Sigmoid colon (tissue), 7 donors: ENCODE results near the gene DDR1. TPM values are rescaled to one million over a fixed set of nuclear protein-coding genes. Genes with fewer than 3 reads are reported as not detected.

ENCODE experiments used
- DNase-seq: peaks from one replicate; pipeline ENCODE4 v3.0.0-alpha.2; 2019
- H3K27ac ChIP-seq, 4 donors: fragments of 200-600 bp; sonication (generic); one replicate each; pipeline ENCODE4 v1.5.1; 2016 to 2019; ENCODE audit warnings: mild to moderate bottlenecking in 1 of 4
- H3K27me3 ChIP-seq, 3 donors: fragments of 200-600 bp; sonication (generic); one replicate each; pipeline ENCODE4 v1.5.1; 2019; ENCODE audit warnings: mild to moderate bottlenecking in 1 of 3
- H3K36me3 ChIP-seq, 4 donors: fragments of 200-600 bp; sonication (generic); one replicate each; pipeline ENCODE4 v1.5.1; 2016 to 2019
- H3K4me1 ChIP-seq, 4 donors: fragments of 200-600 bp; sonication (generic); one replicate each; pipeline ENCODE4 v1.5.1; 2017 to 2019
- H3K4me3 ChIP-seq, 4 donors: fragments of 200-600 bp; sonication (generic); one replicate each; pipeline ENCODE4 v1.5.1; 2017 to 2019; ENCODE audit warnings: mild to moderate bottlenecking in 2 of 4, moderate library complexity in 1 of 4
- H3K9me3 ChIP-seq, 4 donors: fragments of 200-600 bp in 3 of 4; sonication (generic) in 3 of 4; one replicate each; pipeline versions ENCODE4 v1.5.1 to v1.6.1; 2013 to 2019
- CTCF ChIP-seq, 4 experiments: fragments of 450-650 bp in 3 of 4; fragments of 200-600 bp in 1 of 4; IDR thresholded peaks; one replicate each; pipeline ENCODE4 v1.5.1; 2016 to 2019; ENCODE audit warnings: antibody characterized with exemption in 4 of 4, mild to moderate bottlenecking in 3 of 4, moderate library complexity in 2 of 4
- EP300 ChIP-seq, 4 donors: sonication (generic); formaldehyde crosslinking; IDR thresholded peaks; one replicate each; pipeline ENCODE4 v1.6.1; 2017; ENCODE audit warnings: antibody characterized with exemption in 4 of 4
- POLR2A ChIP-seq, 2 donors: fragments of 450-650 bp; IDR thresholded peaks; one replicate each; pipeline ENCODE4 v1.6.1; 2016; ENCODE audit warnings: antibody characterized with exemption in 2 of 2, mild to moderate bottlenecking in 2 of 2, moderate library complexity in 2 of 2
- POLR2AphosphoS5 ChIP-seq, 4 donors: sonication (generic); formaldehyde crosslinking; IDR thresholded peaks; one replicate each; pipeline ENCODE4 v1.6.1; 2017; ENCODE audit warnings: antibody characterized with exemption in 4 of 4
- WGBS, 2 donors: extraction: QIAGEN DNeasy Blood & Tissue Kit; methylation state at CpG; one replicate each; pipeline ENCODE4 v1.1.7; 2013; 5-methylcytosine and 5-hydroxymethylcytosine counted together
- intact Hi-C: fragments of 100-400 bp; cut with DNase I; formaldehyde crosslinking; loops from one replicate; pipeline ENCODE4 v1.15.1; 2023
- polyA plus RNA-seq, 3 donors: library from polyadenylated mRNA; stranded (reverse); fragments of 200-250 nt; gene quantifications; one replicate each; pipeline ENCODE4 v1.2.3, GENCODE V29; 2013
- small RNA-seq, 3 donors: library from RNA; depleted of rRNA; stranded (forward); fragments of <200 nt; gene quantifications; one replicate each; pipeline ENCODE3, GENCODE V24; 2016
- total RNA-seq, 4 donors: library from RNA; depleted of rRNA; stranded (reverse); fragments of >200 nt; gene quantifications; one replicate each; pipeline ENCODE4 v1.1.0, GENCODE V29; 2016
- donor health status: healthy with polysubstance abuse.
- donor health status: Bipolar disorder and iron deficiency.
- donor health status: healthy.

Gene DDR1
- total and polyA plus RNA-seq, 7 donors, result 7.9 to 110 (median 25.2) TPM

GRCh38 chr6:30947231-30947630 is 62.9 kb downstream of the DDR1 start:
- no peak for DNase-seq
- TF ChIP-seq POLR2A (IDR thresholded peaks at IDR 0.05) (no peak), EP300 (IDR thresholded peaks at IDR 0.05) (no peak), CTCF (IDR thresholded peaks at IDR 0.05) (no peak), POLR2AphosphoS5 (IDR thresholded peaks at IDR 0.05) (no peak)
- WGBS, 2 donors, result 38 to 77% methylated on average over 4 of the region's 4 CpGs
- no peak overlapping the region for H3K27ac ChIP-seq
- peaks cover 0 to 8% (median 3%) of the 10 kb centered on the region in 4 donors for H3K4me1 ChIP-seq
- intact Hi-C loops, result loop anchor here (10.0 kb wide), 1 partner anchor 98 kb away; no protein-coding TSS in a partner anchor
- peaks cover 0 to 8% (median 0%) of the 10 kb centered on the region in 3 donors for H3K27me3 ChIP-seq
- no peaks in the 10 kb centered on the region for H3K36me3 ChIP-seq
- H3K9me3 ChIP-seq, result peaks cover 0 to 3% (median 0%) of the 10 kb centered on the region in 4 donors
- H3K4me3 ChIP-seq, result no peak overlapping the region

- DNase-seq, result no peak
- 95% methylated on average over 6 of the region's 6 CpGs for WGBS, 2 donors
- Histone ChIP-seq H3K9me3 (peaks cover 0 to 3% (median 0%) of the 10 kb centered on the region in 4 donors), H3K27ac (no peak overlapping the region), H3K4me1 (no peaks in the 10 kb centered on the region), H3K36me3 (no peaks in the 10 kb centered on the region), H3K27me3 (peaks cover 0 to 8% (median 0%) of the 10 kb centered on the region in 3 donors), H3K4me3 (no peak overlapping the region)
- intact Hi-C loops, result loop anchor here (10.0 kb wide), 1 partner anchor 96 kb away; no protein-coding TSS in a partner anchor
- TF ChIP-seq POLR2A (IDR thresholded peaks at IDR 0.05) (no peak), CTCF (IDR thresholded peaks at IDR 0.05) (no peak), POLR2AphosphoS5 (IDR thresholded peaks at IDR 0.05) (no peak), EP300 (IDR thresholded peaks at IDR 0.05) (no peak)
Measured at GRCh38 chr6:30948811-30949210, 64.5 kb downstream of the DDR1 start.

Small RNA genes lying within 50 kb of the gene (small RNA-seq; reads per million reads assigned to genes)
- 0 reads per million in 3 donors for gene RF00019

Other genes with a start within 250 kb of the DDR1 start
- 10 to 100 TPM in 2 of 4 donors, 1 to 10 TPM in 2; 7.8 to 36.7 (median 20.7) TPM for gene C6orf136, start 237.4 kb upstream of the DDR1 start, total RNA-seq
- 10 to 100 TPM; 51.1 to 60.8 (median 52.3) TPM for gene C6orf136, start 237.4 kb upstream of the DDR1 start, polyA plus RNA-seq
- 10 to 100 TPM; 18.0 to 22.8 (median 21.3) TPM for gene DHX16, start 211.5 kb upstream of the DDR1 start, total RNA-seq
- 10 to 100 TPM; 21.6 to 34.2 (median 25.2) TPM for gene DHX16, start 211.5 kb upstream of the DDR1 start, polyA plus RNA-seq
- 10 to 100 TPM; 32.6 to 69.8 (median 39.0) TPM for gene PPP1R18, start 197.9 kb upstream of the DDR1 start, total RNA-seq
- 10 to 100 TPM; 15.0 to 51.2 (median 27.6) TPM for gene PPP1R18, start 197.9 kb upstream of the DDR1 start, polyA plus RNA-seq
- 1 to 10 TPM; 2.4 to 9.7 (median 5.0) TPM for gene NRM, start 193.5 kb upstream of the DDR1 start, total RNA-seq
- 10 to 100 TPM in 1 of 3 donors, 1 to 10 TPM in 2; 1.8 to 13.8 (median 2.8) TPM for gene NRM, start 193.5 kb upstream of the DDR1 start, polyA plus RNA-seq
- 10 to 100 TPM in 1 of 4 donors, 1 to 10 TPM in 3; 5.4 to 16.1 (median 6.7) TPM for gene MDC1, start 167.2 kb upstream of the DDR1 start, total RNA-seq
- gene MDC1, start 167.2 kb upstream of the DDR1 start, polyA plus RNA-seq, result 10 to 100 TPM in 1 of 3 donors, 1 to 10 TPM in 2; 1.8 to 17.4 (median 3.7) TPM
- 100 to 1,000 TPM; 245 to 287 (median 267) TPM for gene TUBB, start 164.2 kb upstream of the DDR1 start, total RNA-seq
- gene TUBB, start 164.2 kb upstream of the DDR1 start, polyA plus RNA-seq, result 100 to 1,000 TPM in 2 of 3 donors, 10 to 100 TPM in 1; 96.1 to 306 (median 111) TPM
- 100 to 1,000 TPM; 141 to 206 (median 160) TPM for gene FLOT1, start 141.8 kb upstream of the DDR1 start, total RNA-seq
- gene FLOT1, start 141.8 kb upstream of the DDR1 start, polyA plus RNA-seq, result 100 to 1,000 TPM; 174 to 194 (median 188) TPM
- 10 to 100 TPM; 20.1 to 65.3 (median 21.9) TPM for gene IER3, start 140.0 kb upstream of the DDR1 start, total RNA-seq
- 100 to 1,000 TPM; 133 to 193 (median 153) TPM for gene IER3, start 140.0 kb upstream of the DDR1 start, polyA plus RNA-seq
- gene GTF2H4, start 23.7 kb downstream of the DDR1 start, total RNA-seq, result 10 to 100 TPM in 2 of 4 donors, 1 to 10 TPM in 2; 7.7 to 28.5 (median 13.1) TPM
- gene GTF2H4, start 23.7 kb downstream of the DDR1 start, polyA plus RNA-seq, result 10 to 100 TPM in 2 of 3 donors, 1 to 10 TPM in 1; 9.9 to 21.9 (median 12.6) TPM
- 10 to 100 TPM in 1 of 4 donors, 1 to 10 TPM in 3; 6.7 to 13.0 (median 9.0) TPM for gene VARS2, start 29.7 kb downstream of the DDR1 start, total RNA-seq
- gene VARS2, start 29.7 kb downstream of the DDR1 start, polyA plus RNA-seq, result 10 to 100 TPM in 1 of 3 donors, 1 to 10 TPM in 2; 6.9 to 23.0 (median 7.8) TPM
- gene SFTA2, start 47.7 kb downstream of the DDR1 start, total RNA-seq, result not detected
- 1 to 10 TPM in 1 of 3 donors, not detected in 2; 3.6 TPM for gene SFTA2, start 47.7 kb downstream of the DDR1 start, polyA plus RNA-seq
- not detected for gene MUCL3, start 56.5 kb downstream of the DDR1 start, total RNA-seq
- under 1 TPM in 1 of 3 donors, not detected in 2; under 0.01 TPM for gene MUCL3, start 56.5 kb downstream of the DDR1 start, polyA plus RNA-seq
- not detected for gene MUC21, start 99.2 kb downstream of the DDR1 start, total RNA-seq
- gene MUC21, start 99.2 kb downstream of the DDR1 start, polyA plus RNA-seq, result 1 to 10 TPM in 1 of 3 donors, under 1 TPM in 1, not detected in 1; 0.19 to 1.2 TPM
- gene MUC22, start 126.0 kb downstream of the DDR1 start, total RNA-seq, result not detected
- gene MUC22, start 126.0 kb downstream of the DDR1 start, polyA plus RNA-seq, result not detected
- gene C6orf15, start 228.1 kb downstream of the DDR1 start, total RNA-seq, result not detected
- not detected for gene C6orf15, start 228.1 kb downstream of the DDR1 start, polyA plus RNA-seq
- gene PSORS1C1, start 230.3 kb downstream of the DDR1 start, total RNA-seq, result 1 to 10 TPM in 1 of 4 donors, under 1 TPM in 3; 0.49 to 2.7 (median 0.63) TPM
- gene PSORS1C1, start 230.3 kb downstream of the DDR1 start, polyA plus RNA-seq, result 10 to 100 TPM in 1 of 3 donors, 1 to 10 TPM in 2; 4.2 to 33.3 (median 5.4) TPM
- gene CDSN, start 235.9 kb downstream of the DDR1 start, total RNA-seq, result not detected
- gene CDSN, start 235.9 kb downstream of the DDR1 start, polyA plus RNA-seq, result not detected